Measurements from ENCODE around the gene MGAT1.

Gene MGAT1

DNA sequence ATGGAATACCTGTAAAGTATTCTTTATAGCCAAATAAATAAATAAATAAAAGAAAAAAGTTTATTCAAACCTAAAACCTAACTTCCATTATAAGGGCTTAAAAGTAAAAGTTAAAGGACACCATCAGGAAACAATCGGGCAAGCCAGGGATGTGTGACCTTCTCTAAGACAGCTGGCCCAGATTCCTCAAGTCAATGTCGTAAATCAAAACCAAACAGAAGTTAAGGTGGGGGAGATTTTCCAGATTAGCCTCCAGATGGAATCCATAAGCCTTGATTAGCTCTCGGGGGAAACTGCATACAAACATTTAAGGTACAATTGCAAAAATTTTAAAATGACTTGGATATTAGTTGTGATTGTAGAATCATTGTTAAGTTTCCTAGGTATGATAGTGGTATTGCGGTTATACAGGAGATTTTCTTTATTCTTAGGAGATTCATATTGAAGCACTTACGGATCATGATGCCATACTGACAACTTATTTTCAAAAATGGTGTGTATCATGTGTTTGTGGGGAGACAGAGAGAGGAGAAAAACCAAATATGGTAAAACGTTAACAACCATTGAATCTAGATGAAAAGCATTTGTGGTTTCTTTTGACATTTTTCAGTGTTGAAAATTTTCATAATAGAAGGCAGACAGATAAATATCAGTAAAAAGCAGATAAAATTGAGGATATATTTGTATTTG is 21.5 kb upstream of the MGAT1 start:
- DNase-seq = no peak

DNA sequence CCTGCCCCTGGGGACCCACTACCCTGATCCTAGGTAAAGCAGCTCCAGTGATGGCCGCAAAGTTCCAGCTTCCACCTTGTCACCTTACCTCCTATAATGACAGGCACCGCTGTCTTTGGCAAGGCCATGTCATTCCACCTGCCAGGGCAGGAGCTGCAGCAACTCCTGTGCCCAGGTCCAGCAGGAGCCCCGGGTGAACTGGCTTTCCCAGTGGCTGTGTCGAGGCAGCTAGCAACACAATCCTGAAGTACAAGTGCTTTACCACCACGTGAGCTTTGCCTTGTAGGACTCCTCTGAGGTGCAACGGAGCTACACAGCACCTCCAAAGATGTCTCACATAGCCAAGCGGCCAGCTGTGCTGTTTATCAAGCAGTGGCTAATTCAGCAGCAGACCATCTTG is 20.7 kb upstream of the MGAT1 start:
- no peak for DNase-seq

- DNase-seq = no peak
Measured at GRCh38 chr5:180821538-180821937, 18.9 kb upstream of the MGAT1 start.

- no peak for DNase-seq
Measured at GRCh38 chr5:180820788-180821321, 18.2 kb upstream of the MGAT1 start.

DNA sequence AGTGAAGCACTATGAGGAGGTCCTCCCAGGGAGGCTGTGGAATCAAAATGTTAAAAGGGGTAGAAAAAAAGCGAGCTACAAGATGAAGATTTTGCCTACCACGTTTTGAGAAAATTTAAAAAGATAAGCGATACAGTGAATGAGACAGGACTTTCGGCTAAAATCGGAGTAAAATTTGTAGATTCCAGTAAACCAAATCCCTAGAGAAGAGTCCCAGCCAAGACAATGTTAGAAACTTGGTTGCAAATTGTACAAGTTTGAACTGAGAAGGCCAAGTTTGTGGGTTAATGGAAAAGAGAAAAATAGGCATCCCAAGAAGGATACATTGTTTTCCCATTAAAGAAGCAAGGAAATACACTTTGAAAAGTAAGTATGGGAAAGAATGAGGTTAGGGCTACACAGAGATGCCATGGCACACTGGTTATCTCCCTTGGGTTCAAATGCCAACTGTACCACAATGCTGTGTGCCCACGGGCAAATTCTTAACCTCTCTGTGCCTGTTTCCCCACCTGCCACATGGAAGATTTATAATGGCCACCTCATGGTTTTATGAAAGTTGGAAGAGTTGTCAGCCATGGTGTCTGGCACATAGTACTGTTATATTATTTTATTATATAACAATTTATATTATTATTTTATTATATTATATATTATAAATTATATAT is 16.2 kb upstream of the MGAT1 start:
- no peak for DNase-seq

- peak; percentile 46 for DNase-seq
Measured at GRCh38 chr5:180817893-180818674, 15.5 kb upstream of the MGAT1 start.

DNA sequence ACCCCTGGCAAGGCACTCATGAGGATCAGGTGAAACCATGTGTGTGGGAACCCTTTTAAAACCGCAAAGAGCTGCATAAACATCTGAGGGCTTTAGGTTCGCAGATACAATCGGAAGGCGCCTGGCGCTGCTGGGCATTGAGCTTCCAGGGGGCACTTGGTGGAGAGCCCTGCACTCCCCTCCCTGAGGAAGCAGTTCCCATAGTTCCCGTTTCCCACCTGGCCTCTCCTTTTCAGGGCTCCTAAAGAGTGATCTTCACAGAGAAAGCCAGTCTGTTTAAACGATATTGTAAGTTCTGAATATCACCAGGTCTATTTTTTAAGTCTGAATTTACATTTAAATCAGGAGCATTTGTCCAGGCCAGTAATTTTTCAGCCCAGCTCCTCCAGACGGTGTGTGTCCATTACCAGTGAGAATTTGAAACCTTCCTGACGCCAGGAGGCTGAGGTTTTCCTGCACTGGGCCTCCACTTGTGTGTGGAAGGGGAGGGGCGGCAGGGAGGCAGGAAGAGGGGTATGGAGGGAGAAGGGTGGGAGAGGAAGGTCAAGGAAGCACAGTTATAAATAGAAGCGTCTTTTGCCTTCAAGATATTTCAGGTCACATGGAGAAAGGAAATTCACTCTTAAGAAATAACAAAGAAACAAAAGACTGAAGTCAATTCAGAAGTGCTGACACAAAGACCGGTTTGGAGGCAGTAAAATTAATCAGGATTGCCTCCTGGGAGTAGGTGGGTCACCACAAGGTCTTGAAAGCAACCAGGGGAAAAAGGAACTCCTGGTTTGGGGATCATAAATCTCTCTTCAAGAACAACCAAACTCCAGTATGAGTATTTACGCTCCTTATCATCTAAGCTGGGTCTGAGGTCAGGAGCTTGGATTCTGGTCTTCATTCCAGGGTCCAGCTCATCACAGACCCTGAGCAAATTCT is 14.3 kb upstream of the MGAT1 start:
- peak; percentile 48 for DNase-seq

GRCh38 chr5:180815293-180815917 is 12.8 kb upstream of the MGAT1 start:
- DNase-seq = no peak

DNA sequence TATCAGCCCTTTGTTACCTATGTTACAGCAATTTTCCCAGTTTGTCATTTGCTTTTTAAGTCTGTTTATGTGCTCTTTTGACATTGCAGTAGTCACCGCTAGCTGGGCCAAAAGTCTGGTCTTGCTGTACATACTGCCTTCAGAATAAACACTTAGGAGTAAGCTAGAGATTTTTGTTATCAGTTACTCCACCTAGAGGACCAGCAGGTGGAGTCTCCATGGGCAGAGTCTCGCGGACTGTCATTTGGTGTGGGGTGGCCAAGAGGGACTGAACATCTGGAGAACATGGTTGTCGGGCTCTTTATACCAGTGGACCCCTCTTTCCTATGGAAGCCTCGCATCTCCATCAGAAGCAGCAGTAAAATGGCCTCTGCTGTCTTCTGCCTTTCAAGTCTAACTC is 10.8 kb upstream of the MGAT1 start:
- DNase-seq = no peak

GRCh38 chr5:180811623-180812124 is 9.1 kb upstream of the MGAT1 start:
- DNase-seq = no peak

GRCh38 chr5:180810959-180811622 is 8.5 kb upstream of the MGAT1 start:
- DNase-seq = peak; percentile 41

- DNase-seq = peak; percentile 96
Measured at GRCh38 chr5:180810210-180810958, 7.8 kb upstream of the MGAT1 start.

DNA sequence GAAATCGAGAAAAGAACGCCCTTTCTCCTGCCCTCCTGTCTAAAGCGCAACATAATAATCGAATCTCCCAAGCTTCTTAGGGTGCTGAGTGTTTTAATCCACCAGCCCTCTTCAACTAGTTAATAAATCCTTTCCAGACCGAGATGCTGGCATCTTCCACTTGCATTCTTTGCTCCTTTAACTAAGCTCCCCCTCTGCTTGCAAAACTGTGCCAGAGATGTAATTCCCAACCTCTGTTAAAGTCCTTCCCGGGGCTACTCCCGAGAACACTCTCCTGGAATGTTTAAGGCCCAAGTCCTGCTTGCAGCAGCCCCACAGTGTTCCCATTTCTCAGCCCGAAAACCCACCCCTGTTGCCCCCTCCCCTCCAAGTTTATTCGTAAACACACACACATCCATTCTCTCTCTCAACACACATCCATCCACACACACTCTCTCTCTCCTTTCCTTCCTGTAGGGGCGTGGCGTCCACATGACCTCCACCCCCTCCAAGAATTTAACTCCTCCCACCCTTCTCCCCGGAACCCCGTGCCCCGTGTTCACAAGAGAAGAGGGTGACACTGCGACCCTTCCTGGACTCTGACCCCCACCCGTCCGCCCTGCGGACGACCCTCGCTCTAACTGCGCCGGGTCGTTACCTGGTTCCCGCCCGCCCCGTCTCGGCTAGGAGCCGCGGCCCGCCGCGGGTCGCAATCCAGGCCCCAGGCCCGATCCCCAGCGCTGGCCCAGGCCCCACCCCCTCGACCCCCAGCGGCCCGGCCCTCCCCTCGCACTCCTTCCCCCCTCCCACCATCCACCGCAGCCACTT is 7.0 kb upstream of the MGAT1 start:
- peak; percentile 72 for DNase-seq

DNA sequence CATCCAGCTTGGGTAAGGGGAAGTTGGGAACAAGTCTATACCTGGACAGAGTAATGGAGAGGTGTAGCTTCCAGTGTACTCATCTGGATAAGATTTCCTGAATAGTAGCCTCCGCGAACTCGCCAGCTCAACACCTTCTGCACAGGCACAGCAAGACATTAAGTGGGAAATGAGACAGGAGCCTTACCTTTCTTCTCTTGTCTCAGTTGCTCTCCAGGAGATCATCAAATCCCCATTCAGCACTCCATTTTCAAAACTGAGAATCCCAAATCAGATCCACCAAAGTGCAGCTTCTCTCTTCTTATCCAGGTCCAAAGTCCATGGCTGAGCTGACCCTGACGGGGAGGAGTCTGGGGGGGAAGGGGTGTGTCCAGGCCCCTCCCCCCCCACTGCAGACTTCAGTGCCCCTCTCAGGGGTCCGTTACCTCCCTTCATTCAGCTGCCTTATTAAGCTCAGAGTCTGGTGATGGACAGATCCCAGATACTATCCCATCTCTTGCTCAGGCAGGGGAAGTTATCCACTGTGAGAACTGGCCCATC is 5.9 kb upstream of the MGAT1 start:
- DNase-seq = no peak

- no peak for DNase-seq
Measured at GRCh38 chr5:180807654-180808414, 5.2 kb upstream of the MGAT1 start.

- no peak for DNase-seq
Measured at GRCh38 chr5:180807046-180807445, 4.4 kb upstream of the MGAT1 start.

DNA sequence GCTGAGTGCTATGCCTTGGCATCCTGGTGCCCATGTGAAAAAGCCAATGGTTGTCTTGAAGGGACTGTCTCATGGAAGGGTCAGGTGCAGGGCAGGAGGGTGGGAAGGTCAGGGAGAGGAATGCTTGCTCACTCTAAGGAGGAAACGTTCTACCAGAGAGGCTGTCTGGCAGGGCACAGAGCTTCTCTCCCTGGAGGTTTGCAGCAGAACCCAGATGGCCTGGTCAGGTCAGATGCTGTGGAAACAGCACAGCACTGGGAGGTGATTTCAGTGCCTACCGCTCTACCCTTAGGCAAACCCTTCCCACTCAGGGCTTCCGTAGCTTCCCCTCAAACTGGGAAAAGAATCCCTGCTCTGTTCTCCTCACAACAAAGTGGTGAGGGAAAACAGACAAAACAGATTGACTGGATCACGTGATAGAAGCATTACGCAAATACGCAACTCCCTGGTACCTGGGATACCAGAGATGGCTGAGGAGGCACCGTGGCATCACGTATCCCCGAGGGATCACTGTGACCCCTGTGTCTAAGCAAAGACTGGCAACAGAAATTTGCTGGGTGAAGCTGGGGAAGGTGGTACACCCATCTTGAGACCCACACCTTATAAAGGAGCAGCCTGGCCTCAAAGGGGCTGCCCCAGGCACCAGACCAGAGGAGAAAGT is 3.9 kb upstream of the MGAT1 start:
- DNase-seq = no peak

DNA sequence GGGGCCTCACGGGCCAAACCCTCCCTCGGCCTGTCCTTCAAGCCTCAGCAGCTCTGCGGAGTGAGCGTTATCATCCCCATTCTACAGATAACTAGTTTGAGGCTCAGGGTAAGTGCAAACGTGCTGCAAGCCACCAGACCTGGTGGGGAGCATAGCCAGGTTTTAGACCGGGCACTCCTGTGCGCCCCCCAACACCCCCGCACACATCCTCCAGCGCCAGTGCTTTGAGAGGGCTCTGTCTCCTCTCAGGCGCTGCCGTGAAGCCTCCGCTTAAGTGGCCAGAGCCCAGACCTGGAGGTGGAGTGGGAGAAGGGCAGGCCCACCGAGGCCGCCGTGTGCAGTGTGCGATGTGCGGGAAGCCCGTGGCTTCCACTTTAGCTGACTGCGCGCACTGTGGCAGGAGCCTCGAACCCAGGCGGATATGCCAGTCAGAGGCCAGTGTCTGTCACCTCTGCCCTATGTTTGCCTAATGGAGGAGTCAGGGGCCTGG is 1.6 kb upstream of the MGAT1 start:
- DNase-seq = no peak

Data from kidney glomerular epithelial cell (primary cell).